Measurements from ENCODE around the gene PSIP1. TPM values are rescaled to one million over a fixed set of nuclear protein-coding genes. Genes with fewer than 3 reads are reported as not detected.

PSIP1 gene
- total and polyA plus RNA-seq, 9 of the 15 experiments (the other 6 are each of a cell fraction or from before 2014, with no cell fraction given): 18.8 to 119 (median 59.9) TPM

DNA sequence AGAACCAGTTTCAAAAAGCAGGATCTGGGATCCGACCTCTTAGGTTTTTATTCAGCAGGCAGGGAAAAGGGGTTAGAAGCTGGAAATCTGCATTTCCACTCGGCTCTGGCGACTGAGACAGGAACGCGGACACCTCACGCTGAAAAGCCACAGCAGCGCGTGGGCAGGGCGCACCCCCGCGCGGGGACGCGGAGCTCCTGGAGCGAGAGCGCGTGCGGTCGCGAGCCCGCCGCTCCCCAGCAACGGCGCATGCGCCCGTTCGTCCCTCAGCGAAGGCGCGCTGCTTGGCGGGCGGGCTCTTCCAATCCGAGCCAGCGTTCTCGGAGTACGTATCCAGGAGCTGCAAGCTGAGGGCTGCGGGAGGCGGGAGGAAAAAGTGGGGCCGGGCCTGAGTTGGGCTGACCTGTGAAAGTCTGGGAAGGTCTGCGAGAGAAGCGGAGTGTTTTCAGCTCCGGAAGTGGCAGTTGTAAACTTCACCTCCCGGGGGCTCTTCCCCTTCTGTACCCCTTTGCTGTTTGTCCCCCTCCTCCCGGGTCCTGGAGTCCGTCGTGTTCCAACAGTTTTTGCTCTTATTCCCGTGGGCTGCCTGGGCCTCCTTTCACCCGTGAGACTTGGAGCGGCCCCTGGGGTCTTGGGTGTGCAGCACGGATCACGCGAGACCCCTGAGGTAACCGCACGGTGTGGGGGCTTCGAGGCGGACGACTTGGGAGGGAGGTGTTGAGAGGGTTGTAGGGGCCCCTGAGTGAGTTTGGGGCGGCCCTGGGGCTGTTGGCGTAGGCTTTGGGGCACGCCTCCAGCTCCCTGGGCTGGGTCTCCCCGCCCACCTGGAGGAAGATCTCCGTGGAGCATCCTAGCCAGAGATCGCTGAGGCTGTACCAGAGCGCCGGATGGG is 42.1 kb upstream of the PSIP1 start, which contains the start of gene CCDC171 (continued):
- TF ChIP-seq THAP12 (CRISPR knock-in tag; IDR thresholded peaks at IDR 0.05) (no peak), SRSF1 (IDR thresholded peaks at IDR 0.05; ENCODE audit: low read depth, low read length) (no peak), ELF2 (CRISPR knock-in tag; IDR thresholded peaks at IDR 0.05) (no peak), SIX5 (IDR thresholded peaks at IDR 0.05; ENCODE audit: borderline replicate concordance in 1 of 2, insufficient read depth in 1 of 2, low read depth in 1 of 2, low read length in 2 of 2) (no peak), ATF7 (IDR thresholded peaks at IDR 0.05) (no peak), ZNF282 (CRISPR knock-in tag; IDR thresholded peaks at IDR 0.05) (no peak), MED1 (CRISPR knock-in tag; IDR thresholded peaks at IDR 0.05; ENCODE audit: borderline replicate concordance) (no peak), POLR2AphosphoS5 (IDR thresholded peaks at IDR 0.05; ENCODE audit: control insufficient read depth, insufficient read depth, low read depth, low read length) (no peak), ZNF174 (CRISPR knock-in tag; IDR thresholded peaks at IDR 0.05) (no peak), SMC3 (conservative IDR thresholded peaks at IDR 0.05; ENCODE audit: insufficient read depth, low read depth, low read length) (no peak), ZNF239 (CRISPR knock-in tag; IDR thresholded peaks at IDR 0.05) (no peak), SREBF2 (CRISPR knock-in tag; IDR thresholded peaks at IDR 0.05) (no peak), ZBTB26 (CRISPR knock-in tag; IDR thresholded peaks at IDR 0.05) (no peak), ZZZ3 (IDR thresholded peaks at IDR 0.05) (no peak), SP1 (CRISPR knock-in tag; IDR thresholded peaks at IDR 0.05) (no peak), SMAD3 (CRISPR knock-in tag; conservative IDR thresholded peaks at IDR 0.05) (no peak), CREM (IDR thresholded peaks at IDR 0.05; ENCODE audit: low read depth) (no peak; the same call in 1 of the 2 replicates), HNRNPLL (IDR thresholded peaks at IDR 0.05; ENCODE audit: low read depth, low read length, poor library complexity, severe bottlenecking) (peak; percentile 67), ATF1 (CRISPR knock-in tag; IDR thresholded peaks at IDR 0.05) (no peak), ATF1 (tag; IDR thresholded peaks at IDR 0.05) (0 out of 2 replicates have a peak, but pooled peaks have one; percentile 42), ZNF584 (CRISPR knock-in tag; IDR thresholded peaks at IDR 0.05; ENCODE audit: low read depth) (no peak), MAZ (CRISPR knock-in tag; conservative IDR thresholded peaks at IDR 0.05 in 1 of 2, IDR thresholded peaks at IDR 0.05 in 1 of 2) (no peak; a peak in 2 of 4 replicates)
- TF ChIP-seq, protein P1, sequence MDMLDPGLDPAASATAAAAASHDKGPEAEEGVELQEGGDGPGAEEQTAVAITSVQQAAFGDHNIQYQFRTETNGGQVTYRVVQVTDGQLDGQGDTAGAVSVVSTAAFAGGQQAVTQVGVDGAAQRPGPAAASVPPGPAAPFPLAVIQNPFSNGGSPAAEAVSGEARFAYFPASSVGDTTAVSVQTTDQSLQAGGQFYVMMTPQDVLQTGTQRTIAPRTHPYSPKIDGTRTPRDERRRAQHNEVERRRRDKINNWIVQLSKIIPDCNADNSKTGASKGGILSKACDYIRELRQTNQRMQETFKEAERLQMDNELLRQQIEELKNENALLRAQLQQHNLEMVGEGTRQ (CRISPR knock-in tag; IDR thresholded peaks at IDR 0.05): no peak

Data from K562 (cell line).